ENCODE data around the gene RBMX. TPM values are rescaled to one million over a fixed set of nuclear protein-coding genes. Genes with fewer than 3 reads are reported as not detected.
"Not testable (repeated sequence)": the region's sequence is repeated elsewhere in the genome, so short reads cannot be mapped to it uniquely, and the experiment has no call there.

RBMX gene
- total RNA-seq, 2 experiments from 2014 or later = 310 to 317 TPM

- Mint-ChIP-seq H3K9me3 (no peaks in the 10 kb centered on the region), H3K36me3 (ENCODE audit: low read depth) (no peaks in the 10 kb centered on the region), H3K4me3 (no peak overlapping the region), H3K27me3 (no peaks in the 10 kb centered on the region), H3K27ac (no peak overlapping the region), H3K4me1 (ENCODE audit: low read depth) (no peaks in the 10 kb centered on the region)
- Histone ChIP-seq H3K9me3 (ENCODE audit: control insufficient read depth in 1 of 2, insufficient read depth in 1 of 2, low read length in 2 of 2) (no peaks in the 10 kb centered on the region), H3K36me3 (ENCODE audit: insufficient read depth, low read length) (no peaks in the 10 kb centered on the region), H3K27ac (ENCODE audit: low read depth in 1 of 2, low read length in 2 of 2) (no peak overlapping the region), H3K4me1 (ENCODE audit: insufficient read depth, low read length) (no peaks in the 10 kb centered on the region), H3K4me3 (ENCODE audit: low read length) (no peak overlapping the region), H3K27me3 (ENCODE audit: control insufficient read depth in 1 of 2, insufficient read depth in 2 of 2, low read length in 2 of 2) (no peaks in the 10 kb centered on the region)
- ChIA-PET CTCF (no interaction called here), POLR2A (no interaction called here)
- DNase-seq = no peak
- intact Hi-C loops (cut with DNase I, micrococcal nuclease) = no loop called here
- ATAC-seq (ENCODE audit: poor library complexity) = no peak
- TF ChIP-seq CTCF (IDR thresholded peaks at IDR 0.05) = no peak
These were observed 15.8 kb upstream of the RBMX start for GRCh38 chrX:136896121-136896914.

GRCh38 chrX:136892412-136892811, 11.9 kb upstream of the RBMX start:
- H3K4me1 Mint-ChIP-seq (ENCODE audit: low read depth) = no peaks in the 10 kb centered on the region
- H3K36me3 Mint-ChIP-seq (ENCODE audit: low read depth) = no peaks in the 10 kb centered on the region
- Histone ChIP-seq H3K27ac (ENCODE audit: low read depth in 1 of 2, low read length in 2 of 2) (no peak overlapping the region), H3K4me3 (ENCODE audit: low read length) (no peak overlapping the region), H3K27me3 (ENCODE audit: control insufficient read depth in 1 of 2, insufficient read depth in 2 of 2, low read length in 2 of 2) (no peaks in the 10 kb centered on the region), H3K4me1 (ENCODE audit: insufficient read depth, low read length) (no peaks in the 10 kb centered on the region), H3K9me3 (ENCODE audit: control insufficient read depth in 1 of 2, insufficient read depth in 1 of 2, low read length in 2 of 2) (no peaks in the 10 kb centered on the region), H3K36me3 (ENCODE audit: insufficient read depth, low read length) (no peaks in the 10 kb centered on the region)
- no peak overlapping the region for H3K4me3 Mint-ChIP-seq
- ATAC-seq (ENCODE audit: poor library complexity) = no peak
- ChIA-PET POLR2A (interaction anchor here (2.3 kb wide), 1 partner anchor 12 kb away, joined by 7 read pairs; the partner anchor contains the start of gene RBMX), CTCF (no interaction called here)
- intact Hi-C loops (cut with DNase I, micrococcal nuclease) = no loop called here
- H3K9me3 Mint-ChIP-seq = no peaks in the 10 kb centered on the region
- H3K27ac Mint-ChIP-seq = no peak overlapping the region
- H3K27me3 Mint-ChIP-seq = no peaks in the 10 kb centered on the region
- TF ChIP-seq CTCF (IDR thresholded peaks at IDR 0.05) = no peak
- no peak for DNase-seq

- H3K36me3 Mint-ChIP-seq (ENCODE audit: low read depth); H3K4me1 ChIP-seq (ENCODE audit: insufficient read depth, low read length); H3K4me3 Mint-ChIP-seq; ATAC-seq (ENCODE audit: poor library complexity); intact Hi-C loops (cut with DNase I, micrococcal nuclease); H3K36me3 ChIP-seq (ENCODE audit: insufficient read depth, low read length); H3K27me3 ChIP-seq (ENCODE audit: control insufficient read depth in 1 of 2, insufficient read depth in 2 of 2, low read length in 2 of 2); H3K27me3 Mint-ChIP-seq; H3K27ac Mint-ChIP-seq; H3K9me3 ChIP-seq (ENCODE audit: control insufficient read depth in 1 of 2, insufficient read depth in 1 of 2, low read length in 2 of 2); H3K4me3 ChIP-seq (ENCODE audit: low read length); DNase-seq; H3K9me3 Mint-ChIP-seq; H3K4me1 Mint-ChIP-seq (ENCODE audit: low read depth); H3K27ac ChIP-seq (ENCODE audit: low read depth in 1 of 2, low read length in 2 of 2); CTCF ChIA-PET: not testable (repeated sequence)
- POLR2A ChIA-PET = interaction anchor here (0.6 to 2.3 kb wide), 2 partner anchors 10 to 178 kb away, joined by 3 to 7 read pairs; partner anchors contain the start of gene RBMX
These were observed 10.1 kb upstream of the RBMX start for GRCh38 chrX:136890596-136890995.

GRCh38 chrX:136889269-136889668, 8.7 kb upstream of the RBMX start:
- Mint-ChIP-seq H3K4me3 (no peak overlapping the region), H3K27me3 (no peaks in the 10 kb centered on the region), H3K4me1 (ENCODE audit: low read depth) (peaks cover 11% of the 10 kb centered on the region), H3K36me3 (ENCODE audit: low read depth) (no peaks in the 10 kb centered on the region), H3K9me3 (no peaks in the 10 kb centered on the region), H3K27ac (no peak overlapping the region)
- no peak for DNase-seq
- no peak for TF ChIP-seq CTCF (IDR thresholded peaks at IDR 0.05)
- ChIA-PET POLR2A (no interaction called here), CTCF (no interaction called here)
- no peak overlapping the region for H3K27ac ChIP-seq (ENCODE audit: low read depth in 1 of 2, low read length in 2 of 2)
- no peaks in the 10 kb centered on the region for H3K27me3 ChIP-seq (ENCODE audit: control insufficient read depth in 1 of 2, insufficient read depth in 2 of 2, low read length in 2 of 2)
- ATAC-seq (ENCODE audit: poor library complexity) = no peak
- intact Hi-C loops (cut with DNase I, micrococcal nuclease) = no loop called here
- no peaks in the 10 kb centered on the region for H3K36me3 ChIP-seq (ENCODE audit: insufficient read depth, low read length)
- no peak overlapping the region for H3K4me3 ChIP-seq (ENCODE audit: low read length)
- peaks cover 2% of the 10 kb centered on the region for H3K4me1 ChIP-seq (ENCODE audit: insufficient read depth, low read length)
- no peaks in the 10 kb centered on the region for H3K9me3 ChIP-seq (ENCODE audit: control insufficient read depth in 1 of 2, insufficient read depth in 1 of 2, low read length in 2 of 2)

Data from CD4-positive, alpha-beta T cell (primary cell).